ENCODE data around the gene SMARCC2.

DNA sequence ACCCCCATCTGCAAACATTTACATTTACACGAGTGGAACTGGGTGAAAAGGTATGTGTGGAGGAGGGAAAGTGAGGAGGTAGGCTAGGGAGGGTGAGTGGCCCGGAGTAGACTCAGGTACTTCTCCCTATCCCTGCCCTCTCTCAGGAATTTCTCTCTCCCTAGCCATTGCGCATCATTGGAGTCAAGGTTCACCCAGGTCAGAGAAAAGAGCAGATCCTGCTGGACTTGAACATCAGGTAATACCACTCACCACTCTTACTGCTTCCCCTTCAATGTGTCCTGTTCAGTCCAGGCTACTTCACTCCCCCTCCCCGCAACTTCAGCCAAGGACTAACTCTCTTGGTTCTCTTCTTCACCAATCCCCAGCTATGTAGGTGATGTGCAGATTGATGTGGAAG lies 58.4 kb downstream of the SMARCC2 start:
- TF ChIP-seq, protein P1, sequence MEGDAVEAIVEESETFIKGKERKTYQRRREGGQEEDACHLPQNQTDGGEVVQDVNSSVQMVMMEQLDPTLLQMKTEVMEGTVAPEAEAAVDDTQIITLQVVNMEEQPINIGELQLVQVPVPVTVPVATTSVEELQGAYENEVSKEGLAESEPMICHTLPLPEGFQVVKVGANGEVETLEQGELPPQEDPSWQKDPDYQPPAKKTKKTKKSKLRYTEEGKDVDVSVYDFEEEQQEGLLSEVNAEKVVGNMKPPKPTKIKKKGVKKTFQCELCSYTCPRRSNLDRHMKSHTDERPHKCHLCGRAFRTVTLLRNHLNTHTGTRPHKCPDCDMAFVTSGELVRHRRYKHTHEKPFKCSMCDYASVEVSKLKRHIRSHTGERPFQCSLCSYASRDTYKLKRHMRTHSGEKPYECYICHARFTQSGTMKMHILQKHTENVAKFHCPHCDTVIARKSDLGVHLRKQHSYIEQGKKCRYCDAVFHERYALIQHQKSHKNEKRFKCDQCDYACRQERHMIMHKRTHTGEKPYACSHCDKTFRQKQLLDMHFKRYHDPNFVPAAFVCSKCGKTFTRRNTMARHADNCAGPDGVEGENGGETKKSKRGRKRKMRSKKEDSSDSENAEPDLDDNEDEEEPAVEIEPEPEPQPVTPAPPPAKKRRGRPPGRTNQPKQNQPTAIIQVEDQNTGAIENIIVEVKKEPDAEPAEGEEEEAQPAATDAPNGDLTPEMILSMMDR (IDR thresholded peaks at IDR 0.05): no peak
- TF ChIP-seq TCF7L2 (IDR thresholded peaks at IDR 0.05; ENCODE audit: low read depth, low read length) (no peak), POLR2AphosphoS5 (IDR thresholded peaks at IDR 0.05; ENCODE audit: low read depth, low read length) (no peak)
- TF ChIP-seq, protein P2, sequence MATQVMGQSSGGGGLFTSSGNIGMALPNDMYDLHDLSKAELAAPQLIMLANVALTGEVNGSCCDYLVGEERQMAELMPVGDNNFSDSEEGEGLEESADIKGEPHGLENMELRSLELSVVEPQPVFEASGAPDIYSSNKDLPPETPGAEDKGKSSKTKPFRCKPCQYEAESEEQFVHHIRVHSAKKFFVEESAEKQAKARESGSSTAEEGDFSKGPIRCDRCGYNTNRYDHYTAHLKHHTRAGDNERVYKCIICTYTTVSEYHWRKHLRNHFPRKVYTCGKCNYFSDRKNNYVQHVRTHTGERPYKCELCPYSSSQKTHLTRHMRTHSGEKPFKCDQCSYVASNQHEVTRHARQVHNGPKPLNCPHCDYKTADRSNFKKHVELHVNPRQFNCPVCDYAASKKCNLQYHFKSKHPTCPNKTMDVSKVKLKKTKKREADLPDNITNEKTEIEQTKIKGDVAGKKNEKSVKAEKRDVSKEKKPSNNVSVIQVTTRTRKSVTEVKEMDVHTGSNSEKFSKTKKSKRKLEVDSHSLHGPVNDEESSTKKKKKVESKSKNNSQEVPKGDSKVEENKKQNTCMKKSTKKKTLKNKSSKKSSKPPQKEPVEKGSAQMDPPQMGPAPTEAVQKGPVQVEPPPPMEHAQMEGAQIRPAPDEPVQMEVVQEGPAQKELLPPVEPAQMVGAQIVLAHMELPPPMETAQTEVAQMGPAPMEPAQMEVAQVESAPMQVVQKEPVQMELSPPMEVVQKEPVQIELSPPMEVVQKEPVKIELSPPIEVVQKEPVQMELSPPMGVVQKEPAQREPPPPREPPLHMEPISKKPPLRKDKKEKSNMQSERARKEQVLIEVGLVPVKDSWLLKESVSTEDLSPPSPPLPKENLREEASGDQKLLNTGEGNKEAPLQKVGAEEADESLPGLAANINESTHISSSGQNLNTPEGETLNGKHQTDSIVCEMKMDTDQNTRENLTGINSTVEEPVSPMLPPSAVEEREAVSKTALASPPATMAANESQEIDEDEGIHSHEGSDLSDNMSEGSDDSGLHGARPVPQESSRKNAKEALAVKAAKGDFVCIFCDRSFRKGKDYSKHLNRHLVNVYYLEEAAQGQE (IDR thresholded peaks at IDR 0.05; ENCODE audit: insufficient read depth in 1 of 2, low read depth in 2 of 2, low read length in 1 of 2): no peak

All from Panc1 (cell line).